SU-DHL-6 (cell line): Measurements from ENCODE around the gene C6orf163.

Experiments
- H2AFZ ChIP-seq: fragments of 200-600 bp; sonication (generic); 2 replicates; pipeline ENCODE4 v1.6.1; 2014; ENCODE audit warnings: low read depth, mild to moderate bottlenecking, moderate library complexity, mixed read lengths, antibody characterized with exemption, low read length; ENCODE audit not compliant: severe bottlenecking
- H3F3A ChIP-seq: fragments of 200-600 bp; shearing (Covaris generic); 2 replicates; pipeline ENCODE4 v1.6.0; 2016; ENCODE audit warnings: antibody characterized with exemption, mild to moderate bottlenecking; ENCODE audit not compliant: insufficient read depth
- H3K27ac ChIP-seq: fragments of 200-600 bp; sonication (generic); 2 replicates; pipeline ENCODE4 v1.5.1; 2016; ENCODE audit warnings: low read depth, mild to moderate bottlenecking, low read length, moderate library complexity, mixed read lengths
- H3K27me3 ChIP-seq: fragments of 200-600 bp; sonication (generic), shearing (Covaris generic); 2 replicates; pipeline ENCODE4 v1.6.0; 2014; ENCODE audit warnings: mild to moderate bottlenecking, low read length
- H3K36me3 ChIP-seq: fragments of 200-600 bp; sonication (generic); 2 replicates; pipeline ENCODE4 v1.6.1; 2014; ENCODE audit warnings: mild to moderate bottlenecking, low read length, mixed read lengths
- H3K4me2 ChIP-seq: fragments of 300-600, 200-600 bp; shearing (Covaris generic), sonication (generic); 2 replicates; pipeline ENCODE4 v1.6.0; 2014; ENCODE audit warnings: low read length, low read depth, mild to moderate bottlenecking; ENCODE audit not compliant: poor library complexity, severe bottlenecking
- H3K4me3 ChIP-seq: fragments of 200-600 bp; sonication (generic); 2 replicates; pipeline ENCODE4 v1.5.1; 2014; ENCODE audit warnings: antibody characterized with exemption, low read length, mild to moderate bottlenecking, mixed read lengths; ENCODE audit not compliant: insufficient read depth, poor library complexity, severe bottlenecking
- H3K79me2 ChIP-seq: fragments of 200-600 bp; sonication (generic); 2 replicates; pipeline ENCODE4 v1.6.1; 2014; ENCODE audit warnings: mild to moderate bottlenecking, low read length, moderate library complexity; ENCODE audit not compliant: insufficient read depth
- H3K9ac ChIP-seq: fragments of 200-600 bp; sonication (generic); 2 replicates; pipeline ENCODE4 v1.7.0; 2014; ENCODE audit warnings: mild to moderate bottlenecking, low read length
- H3K9me2 ChIP-seq: fragments of 200-600 bp; sonication (generic); replicated peaks from 2 replicates; pipeline ENCODE4 v1.6.1; 2014; ENCODE audit warnings: low read length; ENCODE audit not compliant: insufficient read depth
- H3K9me3 ChIP-seq: fragments of 200-600 bp; sonication (generic); 2 replicates; pipeline ENCODE4 v1.6.1; 2014; ENCODE audit warnings: low read length, mixed read lengths; ENCODE audit not compliant: insufficient read depth
- H4K20me1 ChIP-seq: fragments of 200-600 bp; sonication (generic); 2 replicates; pipeline ENCODE4 v1.6.1; 2014; ENCODE audit warnings: low read depth, mild to moderate bottlenecking, antibody characterized with exemption, low read length, moderate library complexity, mixed read lengths
- EZH2phosphoT487 ChIP-seq: fragments of 200-600 bp; sonication (generic), shearing (Covaris generic); conservative IDR thresholded peaks from 2 replicates; pipeline ENCODE4 v1.6.1; 2018; ENCODE audit warnings: mild to moderate bottlenecking, antibody characterized with exemption, low read length, moderate library complexity, mixed read lengths
- TF ChIP-seq, protein P1 (sequence below): fragments of 200-600 bp; sonication (generic); IDR thresholded peaks from one replicate; pipeline ENCODE4 v1.5.1; 2017; ENCODE audit warnings: antibody characterized with exemption, mild to moderate bottlenecking, low read length, moderate library complexity; ENCODE audit not compliant: insufficient read depth, poor library complexity, severe bottlenecking

Gene C6orf163

DNA sequence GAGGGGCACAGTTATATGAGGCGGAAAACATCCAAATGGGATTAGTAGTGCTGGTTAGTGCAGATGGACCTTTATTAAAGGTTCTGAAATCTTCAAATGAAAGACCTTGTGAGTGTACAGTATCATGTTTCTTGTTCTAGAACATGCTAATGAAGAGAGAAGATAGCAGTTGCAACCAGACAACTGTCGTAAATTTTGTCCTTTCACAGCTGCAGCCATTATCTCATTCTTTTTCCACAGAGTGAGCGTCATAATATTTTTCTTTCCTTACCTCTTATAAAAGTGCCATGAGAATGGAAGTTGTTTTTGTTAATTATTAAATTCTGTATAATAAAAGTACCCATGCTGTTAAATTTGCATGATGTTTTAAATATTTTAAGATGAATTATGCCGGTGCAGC lies 4.4 kb upstream of the C6orf163 start:
- Histone ChIP-seq H3K9ac (no peak overlapping the region), H3K9me2 (no peaks in the 10 kb centered on the region), H2AFZ (no peak overlapping the region), H3K27me3 (no peaks in the 10 kb centered on the region), H3K79me2 (no peaks in the 10 kb centered on the region), H3K9me3 (no peaks in the 10 kb centered on the region), H3K4me2 (no peak overlapping the region), H3K4me3 (no peak overlapping the region), H3K27ac (no peak overlapping the region), H3F3A (no peaks in the 10 kb centered on the region), H3K36me3 (no peaks in the 10 kb centered on the region), H4K20me1 (no peaks in the 10 kb centered on the region)
- TF ChIP-seq EZH2phosphoT487 = no peak
- TF ChIP-seq, protein P1, sequence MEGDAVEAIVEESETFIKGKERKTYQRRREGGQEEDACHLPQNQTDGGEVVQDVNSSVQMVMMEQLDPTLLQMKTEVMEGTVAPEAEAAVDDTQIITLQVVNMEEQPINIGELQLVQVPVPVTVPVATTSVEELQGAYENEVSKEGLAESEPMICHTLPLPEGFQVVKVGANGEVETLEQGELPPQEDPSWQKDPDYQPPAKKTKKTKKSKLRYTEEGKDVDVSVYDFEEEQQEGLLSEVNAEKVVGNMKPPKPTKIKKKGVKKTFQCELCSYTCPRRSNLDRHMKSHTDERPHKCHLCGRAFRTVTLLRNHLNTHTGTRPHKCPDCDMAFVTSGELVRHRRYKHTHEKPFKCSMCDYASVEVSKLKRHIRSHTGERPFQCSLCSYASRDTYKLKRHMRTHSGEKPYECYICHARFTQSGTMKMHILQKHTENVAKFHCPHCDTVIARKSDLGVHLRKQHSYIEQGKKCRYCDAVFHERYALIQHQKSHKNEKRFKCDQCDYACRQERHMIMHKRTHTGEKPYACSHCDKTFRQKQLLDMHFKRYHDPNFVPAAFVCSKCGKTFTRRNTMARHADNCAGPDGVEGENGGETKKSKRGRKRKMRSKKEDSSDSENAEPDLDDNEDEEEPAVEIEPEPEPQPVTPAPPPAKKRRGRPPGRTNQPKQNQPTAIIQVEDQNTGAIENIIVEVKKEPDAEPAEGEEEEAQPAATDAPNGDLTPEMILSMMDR = no peak

GRCh38 chr6:87341158-87341557 lies 3.5 kb upstream of the C6orf163 start:
- Histone ChIP-seq H2AFZ (no peak overlapping the region), H3K27ac (no peak overlapping the region), H3K79me2 (no peaks in the 10 kb centered on the region), H3K9ac (no peak overlapping the region), H3K9me2 (no peaks in the 10 kb centered on the region), H3K4me2 (no peak overlapping the region), H3K27me3 (no peaks in the 10 kb centered on the region), H4K20me1 (no peaks in the 10 kb centered on the region), H3K9me3 (no peaks in the 10 kb centered on the region), H3F3A (no peaks in the 10 kb centered on the region), H3K36me3 (no peaks in the 10 kb centered on the region), H3K4me3 (no peak overlapping the region)
- TF ChIP-seq, protein P1 = no peak
- TF ChIP-seq EZH2phosphoT487 = no peak

GRCh38 chr6:87341899-87342298 lies 2.7 kb upstream of the C6orf163 start:
- H3K4me2 ChIP-seq = no peak overlapping the region
- H3F3A ChIP-seq = no peaks in the 10 kb centered on the region
- no peak overlapping the region for H3K4me3 ChIP-seq
- H3K9me2 ChIP-seq = no peaks in the 10 kb centered on the region
- H4K20me1 ChIP-seq = no peaks in the 10 kb centered on the region
- H3K27me3 ChIP-seq = no peaks in the 10 kb centered on the region
- no peaks in the 10 kb centered on the region for H3K36me3 ChIP-seq
- TF ChIP-seq, protein P1 = no peak
- TF ChIP-seq EZH2phosphoT487 = no peak
- H3K79me2 ChIP-seq = no peaks in the 10 kb centered on the region
- no peaks in the 10 kb centered on the region for H3K9me3 ChIP-seq
- H3K9ac ChIP-seq = no peak overlapping the region
- no peak overlapping the region for H2AFZ ChIP-seq
- H3K27ac ChIP-seq = no peak overlapping the region
